Heart left ventricle (tissue), 16 donors: ENCODE results near the gene CCNE1. TPM values are rescaled to one million over a fixed set of nuclear protein-coding genes. Genes with fewer than 3 reads are reported as not detected.

Experiments used
- ATAC-seq, 4 donors: fragments of 200-7000 bp; cut with Tn5 transposase; one replicate each; pipeline ENCODE4 v1.9.1; 2020 to 2022; ENCODE audit warnings: moderate library complexity in 4 of 4, mild to moderate bottlenecking in 3 of 4, moderate number of reproducible peaks in 1 of 4
- DNase-seq, 5 donors: peaks; one replicate each; pipeline ENCODE4 v3.0.0-alpha.2; 2020
- H3K27ac ChIP-seq, 12 donors: fragments of 200-600 bp; sonication (generic) in 4 of 12; one replicate each; pipeline versions ENCODE4 v1.5.0 to v1.8.0; 2016 to 2022; ENCODE audit warnings: mild to moderate bottlenecking in 2 of 12
- H3K27me3 ChIP-seq, 9 donors: fragments of 200-600 bp; sonication (generic) in 2 of 9; one replicate each; pipeline versions ENCODE4 v1.5.1 to v1.8.0; 2016 to 2022; ENCODE audit warnings: mild to moderate bottlenecking in 3 of 9
- H3K36me3 ChIP-seq, 9 donors: fragments of 200-600 bp; sonication (generic) in 2 of 9; one replicate each; pipeline versions ENCODE4 v1.5.0 to v1.8.0; 2018 to 2022; ENCODE audit warnings: mild to moderate bottlenecking in 2 of 9
- H3K4me1 ChIP-seq, 12 donors: fragments of 200-600 bp; sonication (generic) in 4 of 12; one replicate each; pipeline versions ENCODE4 v1.5.0 to v1.8.0; 2016 to 2022; ENCODE audit warnings: mild to moderate bottlenecking in 3 of 12
- H3K4me3 ChIP-seq, 12 donors: fragments of 200-600 bp; sonication (generic) in 4 of 12; one replicate each; pipeline versions ENCODE4 v1.5.0 to v1.8.0; 2017 to 2022; ENCODE audit warnings: mild to moderate bottlenecking in 9 of 12, moderate library complexity in 4 of 12
- H3K9me3 ChIP-seq, 12 donors: fragments of 200-600 bp; sonication (generic) in 4 of 12; one replicate each; pipeline versions ENCODE4 v1.5.0 to v1.8.0; 2016 to 2022; ENCODE audit warnings: mild to moderate bottlenecking in 1 of 12
- CTCF ChIP-seq, 12 donors: fragments of 200-600 bp; sonication (generic) in 4 of 12; IDR thresholded peaks; one replicate each; pipeline versions ENCODE4 v1.5.0 to v1.8.0; 2018 to 2022; ENCODE audit warnings: antibody characterized with exemption in 12 of 12, mild to moderate bottlenecking in 5 of 12
- POLR2A ChIP-seq, 2 donors: fragments of 450-650 bp; IDR thresholded peaks; one replicate each; pipeline ENCODE4 v1.6.1; 2017; ENCODE audit warnings: antibody characterized with exemption in 2 of 2, mild to moderate bottlenecking in 2 of 2, moderate library complexity in 2 of 2
- WGBS, 4 donors: extraction: QIAGEN DNeasy Blood & Tissue Kit in 2 of 4; methylation state at CpG; one replicate each; pipeline versions ENCODE4 v1.1.5 to v1.1.7; 2013 to 2018; 5-methylcytosine and 5-hydroxymethylcytosine counted together
- intact Hi-C, 10 donors: fragments of 100-400 bp; cut with DNase I; formaldehyde crosslinking; loops; one replicate each; pipeline versions ENCODE4 v1.11.1 to v1.14.2; 2022
- polyA plus RNA-seq, 2 donors: library from polyadenylated mRNA; stranded (reverse); fragments of 200-250 nt; gene quantifications; one replicate each; pipeline ENCODE4 v1.2.3, GENCODE V29; 2013
- total RNA-seq, 9 donors: library from RNA; depleted of rRNA in 2 of 9; stranded (reverse); fragments of >200 nt in 2 of 9; fragmentation: NEBNext Ultra II Directional in 3 of 9; extraction: Animal tissue kit (Norgen Biotek cat#: 25700) in 3 of 9; gene quantifications; one replicate each; pipeline versions ENCODE4 v1.1.0 to v1.2.4, GENCODE V29; 2016 to 2023
- donor health status: ischemic (EF 13 %, LVEDD 7.1; RV severe dilation, severe dysfunction).
- donor health status: healthy with polysubstance abuse.
- donor health status: DM: no; HTN: yes; CAD: no.
- donor health status: DM: no; HTN: no; CAD: no.
- donor health status: ischemic (EF 25% LVEDD 6.9; RV normal size, moderate dysfunction).
- donor health status: ischemic (EF 25% LVEDD 5.7; RV mildly dilated, moderate dysfunction).
- donor health status: healthy.
- donor health status: DM: yes; HTN: yes; CAD: no.
- donor health status: ischemic (EF 35%, LVEDD 5.7; RV mildly dilated, moderate dysfunction).
- donor health status: nonischemic (EF 11% LVEDD 7.7; RV severe dilation, severe dysfunction).
- donor health status: DM: yes; HTN: yes; CAD: no.
- donor health status: PGD.
- donor health status: ischemic (EF 29% LVEDD 5.4; RV normal size, mild dysfunction).
- donor health status: nonischemic (EF 23%, LVEDD 6.1; RV moderate dilation, normal function).

Gene CCNE1
- total and polyA plus RNA-seq, 11 donors, result 1.3 to 5.4 (median 2.5) TPM

- H3K27ac ChIP-seq, result no peak overlapping the region
- DNase-seq, result no peak
Observed at GRCh38 chr19:29858621-29859020, 46.8 kb downstream of the CCNE1 start.

DNA sequence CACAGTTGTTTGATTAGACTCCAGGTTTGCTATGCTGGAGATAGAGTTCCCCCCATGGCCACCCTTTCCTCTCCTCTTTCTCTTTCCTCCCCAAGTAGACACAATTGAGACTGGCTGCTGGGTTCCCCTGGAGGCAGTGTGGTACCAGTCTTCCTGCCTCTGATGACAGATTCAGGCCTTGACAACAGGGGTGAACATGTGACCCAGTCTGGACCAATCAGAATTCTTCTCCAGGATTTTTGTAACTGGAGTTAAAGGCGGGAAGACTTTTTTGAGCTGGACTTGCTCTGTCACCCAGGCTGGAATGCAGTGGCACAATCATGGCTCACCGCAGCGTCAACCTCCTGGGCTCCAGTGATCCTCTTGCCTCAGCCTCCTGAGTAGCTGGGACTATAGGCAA, 48.7 kb downstream of the CCNE1 start:
- no peak for DNase-seq
- Histone ChIP-seq H3K4me3 (no peak overlapping the region), H3K27ac (no peak overlapping the region), H3K36me3 (no peaks in the 10 kb centered on the region), H3K9me3 (no peaks in the 10 kb centered on the region), H3K4me1 (no peaks in the 10 kb centered on the region), H3K27me3 (peaks cover 0 to 44% (median 10%) of the 10 kb centered on the region in 9 donors)
- ATAC-seq, result no peak
- intact Hi-C loops, result no loop called here
- WGBS, 4 donors, result 70 to 87% (median 81%) methylated on average over 3 of the region's 3 CpGs
- no peak for TF ChIP-seq POLR2A (IDR thresholded peaks at IDR 0.05)

More at GRCh38 chr19:29858621-29859020, 46.8 kb downstream of the CCNE1 start:
- intact Hi-C loops, result loop anchor here in 2 of 10 donors (5.0 to 10.0 kb wide), 2 partner anchors 554 to 796 kb away; no protein-coding TSS in a partner anchor
- no peaks in the 10 kb centered on the region for H3K9me3 ChIP-seq
- H3K27me3 ChIP-seq, result peaks cover 0 to 44% (median 6%) of the 10 kb centered on the region in 9 donors
- H3K4me1 ChIP-seq, result no peaks in the 10 kb centered on the region
- ATAC-seq, result no peak
- TF ChIP-seq CTCF (IDR thresholded peaks at IDR 0.05), result no peak
- H3K4me3 ChIP-seq, result no peak overlapping the region
- WGBS, 4 donors, result 28 to 71% (median 38%) methylated on average over 8 to 13 of the region's 13 CpGs
- no peaks in the 10 kb centered on the region for H3K36me3 ChIP-seq

- Histone ChIP-seq H3K4me3 (no peak overlapping the region), H3K4me1 (no peaks in the 10 kb centered on the region), H3K27ac (no peak overlapping the region), H3K27me3 (peaks cover 0 to 41% (median 10%) of the 10 kb centered on the region in 9 donors), H3K9me3 (no peaks in the 10 kb centered on the region), H3K36me3 (no peaks in the 10 kb centered on the region)
- TF ChIP-seq CTCF (IDR thresholded peaks at IDR 0.05) (no peak), POLR2A (IDR thresholded peaks at IDR 0.05) (no peak)
- 74 to 88% (median 79%) methylated on average over 7 of the region's 7 CpGs for WGBS, 4 donors
- ATAC-seq, result no peak
- DNase-seq, result no peak
- intact Hi-C loops, result no loop called here
Observed at GRCh38 chr19:29861574-29861973, 49.8 kb downstream of the CCNE1 start.

DNA sequence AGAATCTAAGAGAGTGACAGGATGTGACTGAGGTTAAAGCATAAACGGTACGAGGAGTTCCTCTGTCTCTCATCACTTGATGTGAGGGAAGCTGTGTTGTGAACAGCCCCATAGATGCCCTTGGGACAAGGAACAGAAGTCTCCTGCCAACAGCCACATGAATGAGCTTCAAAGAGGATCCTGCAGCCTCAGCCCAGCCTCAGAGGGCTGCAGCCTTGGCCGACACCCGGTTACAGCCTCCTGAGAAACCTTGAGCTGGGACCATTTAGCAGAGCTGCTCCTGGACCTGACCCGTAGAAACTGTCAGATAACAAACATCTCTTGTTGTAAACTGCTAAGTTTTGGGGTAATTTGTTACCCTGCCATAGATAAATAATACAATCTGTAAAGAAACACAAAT, 54.2 kb downstream of the CCNE1 start:
- intact Hi-C loops, result no loop called here
- Histone ChIP-seq H3K4me3 (no peak overlapping the region), H3K9me3 (peaks cover 0 to 16% (median 1%) of the 10 kb centered on the region in 12 donors), H3K4me1 (no peaks in the 10 kb centered on the region), H3K27me3 (peaks cover 0 to 22% (median 2%) of the 10 kb centered on the region in 9 donors), H3K27ac (no peak overlapping the region), H3K36me3 (no peaks in the 10 kb centered on the region)
- DNase-seq, result no peak
- 52 to 68% (median 61%) methylated on average over 5 of the region's 5 CpGs for WGBS, 4 donors
- no peak for ATAC-seq
- no peak for TF ChIP-seq POLR2A (IDR thresholded peaks at IDR 0.05)
- TF ChIP-seq CTCF (IDR thresholded peaks at IDR 0.05), result no peak

GRCh38 chr19:29867984-29868383, 56.2 kb downstream of the CCNE1 start:
- H3K4me1 ChIP-seq, result peaks cover 0 to 9% (median 1%) of the 10 kb centered on the region in 12 donors
- no peak for DNase-seq
- intact Hi-C loops, result no loop called here
- 83 to 88% (median 85%) methylated on average over 1 of the region's 1 CpG for WGBS, 4 donors
- peaks cover 0 to 16% (median 1%) of the 10 kb centered on the region in 12 donors for H3K9me3 ChIP-seq
- no peaks in the 10 kb centered on the region for H3K36me3 ChIP-seq
- no peak overlapping the region for H3K27ac ChIP-seq
- ATAC-seq, result no peak
- no peak overlapping the region for H3K4me3 ChIP-seq
- TF ChIP-seq POLR2A (IDR thresholded peaks at IDR 0.05) (no peak), CTCF (IDR thresholded peaks at IDR 0.05) (no peak)
- H3K27me3 ChIP-seq, result peaks cover 0 to 26% (median 13%) of the 10 kb centered on the region in 9 donors
